ENCODE results near the gene JAKMIP2. TPM values are rescaled to one million over a fixed set of nuclear protein-coding genes. Genes with fewer than 3 reads are reported as not detected.
A peak's percentile ranks its signal among the peaks of the same experiment; 100 is the strongest.

Gene JAKMIP2
- total RNA-seq, 1 donor from 2014 or later: not detected

DNA sequence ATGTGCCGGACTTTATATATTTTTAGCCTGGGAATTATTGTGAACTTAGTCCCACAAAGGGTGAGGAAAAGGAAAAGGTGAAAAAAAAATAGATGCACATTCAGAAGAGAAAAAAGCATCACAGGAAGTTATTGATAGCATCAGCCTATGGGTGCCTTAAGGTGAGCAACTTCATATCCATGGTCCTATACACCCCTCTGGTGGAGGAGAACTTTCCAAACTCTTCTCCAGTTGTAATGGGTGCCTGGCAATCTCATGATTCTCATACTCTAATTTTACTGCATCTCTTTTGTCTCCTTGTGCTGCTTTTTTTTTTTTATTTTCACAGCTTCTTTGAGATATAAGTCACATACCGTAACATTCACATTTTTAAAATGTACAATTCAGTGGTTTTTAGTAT lies 107.4 kb downstream of the JAKMIP2 start:
- FAIRE-seq (no peak), DNase-seq (ENCODE audit: low read depth) (peak; percentile 12)
- Histone ChIP-seq H3K36me3 (ENCODE audit: control insufficient read depth, insufficient read depth, low read length) (no peaks in the 10 kb centered on the region), H3K4me3 (ENCODE audit: low read depth, low read length) (no peak overlapping the region), H3K27me3 (ENCODE audit: control insufficient read depth, insufficient read depth, low read length) (no peaks in the 10 kb centered on the region)
- TF ChIP-seq, protein P1, sequence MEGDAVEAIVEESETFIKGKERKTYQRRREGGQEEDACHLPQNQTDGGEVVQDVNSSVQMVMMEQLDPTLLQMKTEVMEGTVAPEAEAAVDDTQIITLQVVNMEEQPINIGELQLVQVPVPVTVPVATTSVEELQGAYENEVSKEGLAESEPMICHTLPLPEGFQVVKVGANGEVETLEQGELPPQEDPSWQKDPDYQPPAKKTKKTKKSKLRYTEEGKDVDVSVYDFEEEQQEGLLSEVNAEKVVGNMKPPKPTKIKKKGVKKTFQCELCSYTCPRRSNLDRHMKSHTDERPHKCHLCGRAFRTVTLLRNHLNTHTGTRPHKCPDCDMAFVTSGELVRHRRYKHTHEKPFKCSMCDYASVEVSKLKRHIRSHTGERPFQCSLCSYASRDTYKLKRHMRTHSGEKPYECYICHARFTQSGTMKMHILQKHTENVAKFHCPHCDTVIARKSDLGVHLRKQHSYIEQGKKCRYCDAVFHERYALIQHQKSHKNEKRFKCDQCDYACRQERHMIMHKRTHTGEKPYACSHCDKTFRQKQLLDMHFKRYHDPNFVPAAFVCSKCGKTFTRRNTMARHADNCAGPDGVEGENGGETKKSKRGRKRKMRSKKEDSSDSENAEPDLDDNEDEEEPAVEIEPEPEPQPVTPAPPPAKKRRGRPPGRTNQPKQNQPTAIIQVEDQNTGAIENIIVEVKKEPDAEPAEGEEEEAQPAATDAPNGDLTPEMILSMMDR (IDR thresholded peaks at IDR 0.05; ENCODE audit: insufficient read depth, low read length, severe bottlenecking): peak; percentile 3

DNA sequence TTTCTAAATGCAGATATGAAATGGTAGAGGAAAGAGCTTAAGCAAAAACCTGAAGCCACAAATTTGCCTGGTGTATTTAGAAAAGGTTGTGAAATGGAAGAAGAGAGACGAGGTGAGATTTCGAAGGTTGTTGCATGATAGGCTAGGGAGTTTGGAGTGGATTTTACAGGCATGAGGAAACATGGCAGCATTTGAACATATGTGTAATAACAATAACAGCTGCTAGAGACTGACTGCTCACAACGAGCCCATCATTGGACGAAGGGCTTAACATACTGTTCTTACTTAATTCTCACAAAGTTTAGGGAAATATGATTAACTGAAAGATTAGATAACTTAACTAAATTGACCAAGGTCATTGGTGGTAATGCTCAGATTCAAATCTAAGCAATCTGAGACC lies 108.1 kb downstream of the JAKMIP2 start:
- no peak for DNase-seq (ENCODE audit: low read depth)
- H3K27me3 ChIP-seq (ENCODE audit: control insufficient read depth, insufficient read depth, low read length): no peaks in the 10 kb centered on the region
- TF ChIP-seq, protein P1 (IDR thresholded peaks at IDR 0.05; ENCODE audit: insufficient read depth, low read length, severe bottlenecking): no peak
- H3K4me3 ChIP-seq (ENCODE audit: low read depth, low read length): no peak overlapping the region
- no peaks in the 10 kb centered on the region for H3K36me3 ChIP-seq (ENCODE audit: control insufficient read depth, insufficient read depth, low read length)
- FAIRE-seq: no peak

DNA sequence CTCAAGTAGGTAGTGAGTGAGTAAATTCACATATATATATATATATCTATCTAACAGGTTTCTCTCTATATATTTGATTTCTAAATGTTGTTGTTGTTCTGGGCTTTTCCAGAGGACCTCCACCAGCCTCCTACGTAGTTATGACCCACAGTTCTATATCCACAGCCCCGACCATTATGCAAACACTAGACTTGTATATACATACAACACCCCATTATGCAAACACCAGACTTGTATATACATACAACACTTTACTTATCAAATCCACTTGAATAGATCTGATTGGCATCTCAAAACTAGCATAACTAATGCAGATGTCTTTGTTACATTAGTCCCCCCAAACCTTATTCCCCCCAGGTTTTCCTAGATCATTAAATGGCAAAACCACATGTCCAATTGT lies 108.7 kb downstream of the JAKMIP2 start:
- Histone ChIP-seq H3K27me3 (ENCODE audit: control insufficient read depth, insufficient read depth, low read length) (no peaks in the 10 kb centered on the region), H3K4me3 (ENCODE audit: low read depth, low read length) (no peak overlapping the region), H3K36me3 (ENCODE audit: control insufficient read depth, insufficient read depth, low read length) (no peaks in the 10 kb centered on the region)
- no peak for DNase-seq (ENCODE audit: low read depth)
- TF ChIP-seq, protein P1 (IDR thresholded peaks at IDR 0.05; ENCODE audit: insufficient read depth, low read length, severe bottlenecking): no peak
- no peak for FAIRE-seq

- TF ChIP-seq, protein P1 (IDR thresholded peaks at IDR 0.05; ENCODE audit: insufficient read depth, low read length, severe bottlenecking): no peak
- no peak for FAIRE-seq
- Histone ChIP-seq H3K4me3 (ENCODE audit: low read depth, low read length) (no peak overlapping the region), H3K27me3 (ENCODE audit: control insufficient read depth, insufficient read depth, low read length) (no peaks in the 10 kb centered on the region), H3K36me3 (ENCODE audit: control insufficient read depth, insufficient read depth, low read length) (no peaks in the 10 kb centered on the region)
- DNase-seq (ENCODE audit: low read depth): no peak
These were observed 109.3 kb downstream of the JAKMIP2 start for GRCh38 chr5:147673266-147673665.

DNA sequence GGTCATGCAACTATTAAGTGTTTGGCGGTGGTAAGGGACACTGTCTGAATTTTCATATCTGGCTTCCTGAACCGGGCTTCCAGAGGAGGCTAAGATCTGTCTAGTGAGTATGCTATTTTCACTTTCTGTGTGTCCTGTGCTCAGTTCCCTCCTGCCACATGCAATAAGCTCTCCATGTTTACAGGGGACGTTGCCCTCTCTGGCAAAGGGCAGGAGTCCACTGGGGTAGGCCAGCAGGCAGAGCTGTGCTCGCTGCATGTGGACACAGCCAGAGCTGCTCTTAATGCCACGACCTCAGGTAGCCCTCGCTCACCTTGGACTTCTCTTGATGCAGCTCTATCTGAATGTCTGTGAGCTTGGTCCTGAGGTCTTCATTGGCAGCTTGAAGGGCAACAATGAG lies 111.2 kb downstream of the JAKMIP2 start:
- no peak overlapping the region for H3K4me3 ChIP-seq (ENCODE audit: low read depth, low read length)
- TF ChIP-seq, protein P1 (IDR thresholded peaks at IDR 0.05; ENCODE audit: insufficient read depth, low read length, severe bottlenecking): no peak
- H3K36me3 ChIP-seq (ENCODE audit: control insufficient read depth, insufficient read depth, low read length): no peaks in the 10 kb centered on the region
- DNase-seq (ENCODE audit: low read depth) (no peak), FAIRE-seq (no peak)
- H3K27me3 ChIP-seq (ENCODE audit: control insufficient read depth, insufficient read depth, low read length): no peaks in the 10 kb centered on the region

GRCh38 chr5:147670815-147671214 lies 111.7 kb downstream of the JAKMIP2 start:
- FAIRE-seq: no peak
- TF ChIP-seq, protein P1 (IDR thresholded peaks at IDR 0.05; ENCODE audit: insufficient read depth, low read length, severe bottlenecking): no peak
- Histone ChIP-seq H3K36me3 (ENCODE audit: control insufficient read depth, insufficient read depth, low read length) (no peaks in the 10 kb centered on the region), H3K4me3 (ENCODE audit: low read depth, low read length) (no peak overlapping the region), H3K27me3 (ENCODE audit: control insufficient read depth, insufficient read depth, low read length) (no peaks in the 10 kb centered on the region)
- no peak for DNase-seq (ENCODE audit: low read depth)

Data from bronchial epithelial cell (primary cell).